ENCODE results near the gene ARHGAP28.

The ARHGAP28 gene

DNA sequence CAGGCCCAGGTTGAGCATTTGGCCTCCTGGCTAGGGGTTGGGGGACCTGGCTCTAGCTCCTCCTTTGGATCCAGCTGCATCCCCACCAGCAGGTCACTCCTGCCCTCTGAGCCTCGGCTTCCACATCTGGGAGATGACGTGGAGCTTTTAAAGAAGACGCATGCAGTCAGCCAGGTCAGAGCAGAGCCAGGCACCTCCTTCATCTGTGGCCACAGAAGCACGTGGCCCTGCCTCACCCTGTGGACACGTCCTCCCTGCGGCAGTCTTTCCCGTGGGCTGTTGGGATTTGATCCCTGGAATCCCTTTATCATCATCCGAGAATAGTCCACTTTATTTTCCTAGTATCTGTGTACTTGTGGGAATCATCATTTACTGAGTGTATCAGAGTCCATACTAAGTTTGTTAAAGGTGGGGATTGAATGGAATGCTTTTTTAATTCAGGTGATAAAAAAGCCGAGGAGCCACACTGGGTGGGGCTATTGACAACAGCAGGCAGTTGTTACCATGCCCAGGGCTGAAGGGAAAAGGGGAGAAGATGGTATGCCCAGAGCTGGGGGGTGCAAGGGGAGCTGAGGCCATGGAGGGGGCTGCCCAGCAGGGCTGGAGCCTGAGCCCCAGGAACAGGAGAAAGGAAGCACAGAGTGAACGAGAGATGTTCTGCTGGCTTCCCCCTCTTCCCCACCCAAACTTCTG, 218.0 kb downstream of the ARHGAP28 start:
- TF ChIP-seq, protein P1, sequence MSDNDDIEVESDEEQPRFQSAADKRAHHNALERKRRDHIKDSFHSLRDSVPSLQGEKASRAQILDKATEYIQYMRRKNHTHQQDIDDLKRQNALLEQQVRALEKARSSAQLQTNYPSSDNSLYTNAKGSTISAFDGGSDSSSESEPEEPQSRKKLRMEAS (IDR thresholded peaks at IDR 0.05) = no peak
- no peak for TF ChIP-seq YY1 (IDR thresholded peaks at IDR 0.05; ENCODE audit: low read depth)
- TF ChIP-seq TCF12 (IDR thresholded peaks at IDR 0.05; ENCODE audit: low read depth) = no peak
- TF ChIP-seq, protein P2, sequence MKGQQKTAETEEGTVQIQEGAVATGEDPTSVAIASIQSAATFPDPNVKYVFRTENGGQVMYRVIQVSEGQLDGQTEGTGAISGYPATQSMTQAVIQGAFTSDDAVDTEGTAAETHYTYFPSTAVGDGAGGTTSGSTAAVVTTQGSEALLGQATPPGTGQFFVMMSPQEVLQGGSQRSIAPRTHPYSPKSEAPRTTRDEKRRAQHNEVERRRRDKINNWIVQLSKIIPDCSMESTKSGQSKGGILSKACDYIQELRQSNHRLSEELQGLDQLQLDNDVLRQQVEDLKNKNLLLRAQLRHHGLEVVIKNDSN (IDR thresholded peaks at IDR 0.05) = no peak
- no peak for TF ChIP-seq EP300 (IDR thresholded peaks at IDR 0.05; ENCODE audit: borderline replicate concordance)
- no peak for TF ChIP-seq TAF1 (IDR thresholded peaks at IDR 0.05; ENCODE audit: low read depth)
- TF ChIP-seq RAD21 (IDR thresholded peaks at IDR 0.05; ENCODE audit: low read depth) = no peak
- TF ChIP-seq FOXM1 (IDR thresholded peaks at IDR 0.05; ENCODE audit: borderline replicate concordance, low read depth) = no peak
- no peak for TF ChIP-seq ZBTB7A (IDR thresholded peaks at IDR 0.05; ENCODE audit: low read depth)
- TF ChIP-seq EGR1 (IDR thresholded peaks at IDR 0.05) = no peak
- TF ChIP-seq, protein P3, sequence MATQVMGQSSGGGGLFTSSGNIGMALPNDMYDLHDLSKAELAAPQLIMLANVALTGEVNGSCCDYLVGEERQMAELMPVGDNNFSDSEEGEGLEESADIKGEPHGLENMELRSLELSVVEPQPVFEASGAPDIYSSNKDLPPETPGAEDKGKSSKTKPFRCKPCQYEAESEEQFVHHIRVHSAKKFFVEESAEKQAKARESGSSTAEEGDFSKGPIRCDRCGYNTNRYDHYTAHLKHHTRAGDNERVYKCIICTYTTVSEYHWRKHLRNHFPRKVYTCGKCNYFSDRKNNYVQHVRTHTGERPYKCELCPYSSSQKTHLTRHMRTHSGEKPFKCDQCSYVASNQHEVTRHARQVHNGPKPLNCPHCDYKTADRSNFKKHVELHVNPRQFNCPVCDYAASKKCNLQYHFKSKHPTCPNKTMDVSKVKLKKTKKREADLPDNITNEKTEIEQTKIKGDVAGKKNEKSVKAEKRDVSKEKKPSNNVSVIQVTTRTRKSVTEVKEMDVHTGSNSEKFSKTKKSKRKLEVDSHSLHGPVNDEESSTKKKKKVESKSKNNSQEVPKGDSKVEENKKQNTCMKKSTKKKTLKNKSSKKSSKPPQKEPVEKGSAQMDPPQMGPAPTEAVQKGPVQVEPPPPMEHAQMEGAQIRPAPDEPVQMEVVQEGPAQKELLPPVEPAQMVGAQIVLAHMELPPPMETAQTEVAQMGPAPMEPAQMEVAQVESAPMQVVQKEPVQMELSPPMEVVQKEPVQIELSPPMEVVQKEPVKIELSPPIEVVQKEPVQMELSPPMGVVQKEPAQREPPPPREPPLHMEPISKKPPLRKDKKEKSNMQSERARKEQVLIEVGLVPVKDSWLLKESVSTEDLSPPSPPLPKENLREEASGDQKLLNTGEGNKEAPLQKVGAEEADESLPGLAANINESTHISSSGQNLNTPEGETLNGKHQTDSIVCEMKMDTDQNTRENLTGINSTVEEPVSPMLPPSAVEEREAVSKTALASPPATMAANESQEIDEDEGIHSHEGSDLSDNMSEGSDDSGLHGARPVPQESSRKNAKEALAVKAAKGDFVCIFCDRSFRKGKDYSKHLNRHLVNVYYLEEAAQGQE (IDR thresholded peaks at IDR 0.05; ENCODE audit: low read depth) = no peak
- no peak for TF ChIP-seq CREB1 (IDR thresholded peaks at IDR 0.05; ENCODE audit: low read depth)
- no peak for TF ChIP-seq NFIC (IDR thresholded peaks at IDR 0.05)

DNA sequence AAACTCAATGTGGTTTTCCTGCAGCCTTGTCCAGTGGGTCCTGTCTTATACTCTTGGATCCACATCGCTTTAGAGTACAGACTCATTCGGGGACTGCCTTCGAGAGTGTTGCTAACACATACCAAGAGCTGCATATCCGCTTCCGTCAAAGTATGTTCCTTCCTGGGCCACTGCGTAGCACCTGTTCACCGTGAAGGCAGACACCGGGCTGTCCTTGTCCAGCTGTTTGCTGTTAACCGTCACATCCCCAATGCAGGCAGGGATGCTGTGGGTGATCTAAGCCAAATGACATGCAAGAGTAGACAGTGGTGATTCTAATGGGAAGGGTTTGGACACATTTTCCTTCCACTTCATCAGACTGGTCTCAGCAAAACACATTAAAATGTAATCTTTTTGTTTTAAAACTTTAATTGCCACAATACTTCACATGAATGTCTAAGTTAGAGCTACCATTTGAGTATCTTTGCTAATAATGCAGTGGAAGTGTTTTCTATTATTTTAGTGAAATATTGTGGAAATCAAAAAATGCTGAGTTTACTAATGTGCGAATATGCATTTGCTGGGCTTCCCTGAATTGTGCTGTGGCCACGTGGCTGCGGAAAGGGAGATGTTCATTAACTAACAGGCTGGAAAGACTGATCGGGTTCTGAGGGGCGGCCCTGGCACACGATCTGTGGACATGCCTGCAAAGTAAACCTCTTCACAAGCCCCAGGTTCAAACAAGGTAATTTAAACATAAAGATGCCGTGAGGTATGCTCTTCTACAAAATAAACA, 219.0 kb downstream of the ARHGAP28 start:
- TF ChIP-seq TAF1 (IDR thresholded peaks at IDR 0.05; ENCODE audit: low read depth) (no peak), EGR1 (IDR thresholded peaks at IDR 0.05) (no peak), RAD21 (IDR thresholded peaks at IDR 0.05; ENCODE audit: low read depth) (no peak), CEBPB (IDR thresholded peaks at IDR 0.05) (no peak), TEAD4 (IDR thresholded peaks at IDR 0.05) (no peak), FOXM1 (IDR thresholded peaks at IDR 0.05; ENCODE audit: borderline replicate concordance, low read depth) (no peak), NFIC (IDR thresholded peaks at IDR 0.05) (no peak), YY1 (IDR thresholded peaks at IDR 0.05; ENCODE audit: low read depth) (no peak), TCF12 (IDR thresholded peaks at IDR 0.05; ENCODE audit: low read depth) (no peak), EP300 (IDR thresholded peaks at IDR 0.05; ENCODE audit: borderline replicate concordance) (no peak), CREB1 (IDR thresholded peaks at IDR 0.05; ENCODE audit: low read depth) (no peak), ZBTB7A (IDR thresholded peaks at IDR 0.05; ENCODE audit: low read depth) (no peak)
- TF ChIP-seq, protein P2 (IDR thresholded peaks at IDR 0.05) = no peak
- TF ChIP-seq, protein P3 (IDR thresholded peaks at IDR 0.05; ENCODE audit: low read depth) = no peak
- TF ChIP-seq, protein P1 (IDR thresholded peaks at IDR 0.05) = no peak

DNA sequence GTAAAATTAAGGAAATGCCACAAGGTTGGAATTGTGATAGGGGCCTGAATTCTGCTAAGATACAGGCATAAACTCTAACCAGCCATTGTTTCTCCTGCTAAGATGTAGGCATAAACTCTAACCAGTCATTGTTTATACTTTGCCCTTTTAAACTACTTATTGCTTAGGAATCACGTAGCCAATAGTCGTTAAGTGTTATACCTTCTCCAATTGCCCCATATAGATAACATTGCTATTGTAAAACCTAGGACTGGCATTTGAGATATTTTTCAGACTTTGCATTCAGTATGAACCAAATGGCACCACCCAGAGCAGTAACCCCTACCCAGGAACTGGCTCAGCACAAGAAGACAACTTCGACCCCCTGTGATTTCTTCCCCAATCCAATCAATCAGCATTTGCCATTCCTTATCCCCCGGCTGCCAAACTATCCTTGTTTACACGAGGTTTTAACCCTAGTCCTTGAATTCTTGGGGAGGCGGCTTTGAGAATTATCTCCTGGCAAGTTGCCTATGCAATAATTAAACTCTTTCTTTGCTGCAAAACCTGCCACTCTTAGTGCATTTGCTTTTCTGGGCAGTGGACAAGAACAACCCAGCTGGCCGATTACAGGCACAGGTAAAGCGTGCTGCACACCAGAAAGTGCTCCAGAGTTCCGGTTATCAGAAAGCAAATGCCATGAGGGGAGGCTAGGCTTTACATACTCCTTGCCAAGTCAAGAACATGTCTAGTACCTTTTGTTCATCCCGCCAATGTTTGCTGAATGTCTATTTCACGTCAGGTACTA, 220.5 kb downstream of the ARHGAP28 start:
- TF ChIP-seq, protein P1 (IDR thresholded peaks at IDR 0.05) = no peak
- TF ChIP-seq EP300 (IDR thresholded peaks at IDR 0.05; ENCODE audit: borderline replicate concordance) (no peak), NFIC (IDR thresholded peaks at IDR 0.05) (no peak), CEBPB (IDR thresholded peaks at IDR 0.05) (no peak), FOXM1 (IDR thresholded peaks at IDR 0.05; ENCODE audit: borderline replicate concordance, low read depth) (no peak), RAD21 (IDR thresholded peaks at IDR 0.05; ENCODE audit: low read depth) (no peak), CREB1 (IDR thresholded peaks at IDR 0.05; ENCODE audit: low read depth) (no peak), TAF1 (IDR thresholded peaks at IDR 0.05; ENCODE audit: low read depth) (no peak)

DNA sequence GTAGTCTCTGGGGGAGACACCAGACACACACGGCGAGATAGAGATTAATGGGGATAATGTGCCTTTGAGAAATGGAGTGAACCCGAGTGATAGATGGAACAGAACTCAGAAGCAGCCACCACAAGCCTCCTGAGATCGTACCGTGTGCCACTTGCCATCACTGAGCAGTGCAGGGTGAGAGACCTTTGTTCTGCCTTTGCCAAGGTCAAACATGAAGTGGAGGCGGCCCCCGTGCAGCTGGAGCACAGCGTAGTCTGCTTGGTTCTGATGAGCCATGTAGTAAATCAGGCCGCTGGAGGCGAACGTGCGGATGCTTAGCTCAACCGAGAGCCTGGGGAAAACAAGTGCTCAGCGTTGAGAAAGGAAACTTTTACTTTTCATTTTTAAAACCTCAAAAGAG, 221.1 kb downstream of the ARHGAP28 start:
- TF ChIP-seq EP300 (IDR thresholded peaks at IDR 0.05; ENCODE audit: borderline replicate concordance) (no peak), FOXM1 (IDR thresholded peaks at IDR 0.05; ENCODE audit: borderline replicate concordance, low read depth) (no peak), TEAD4 (IDR thresholded peaks at IDR 0.05) (no peak), ZBTB7A (IDR thresholded peaks at IDR 0.05; ENCODE audit: low read depth) (no peak), YY1 (IDR thresholded peaks at IDR 0.05; ENCODE audit: low read depth) (no peak), RAD21 (IDR thresholded peaks at IDR 0.05; ENCODE audit: low read depth) (no peak), CREB1 (IDR thresholded peaks at IDR 0.05; ENCODE audit: low read depth) (no peak), TAF1 (IDR thresholded peaks at IDR 0.05; ENCODE audit: low read depth) (no peak), CEBPB (IDR thresholded peaks at IDR 0.05) (no peak), TCF12 (IDR thresholded peaks at IDR 0.05; ENCODE audit: low read depth) (no peak), NFIC (IDR thresholded peaks at IDR 0.05) (no peak)
- TF ChIP-seq, protein P3 (IDR thresholded peaks at IDR 0.05; ENCODE audit: low read depth) = no peak
- TF ChIP-seq, protein P2 (IDR thresholded peaks at IDR 0.05) = no peak
- TF ChIP-seq, protein P1 (IDR thresholded peaks at IDR 0.05) = no peak
